H1 (cell line): ENCODE results near the gene MAPK8IP1. TPM values are rescaled to one million over a fixed set of nuclear protein-coding genes. Genes with fewer than 3 reads are reported as not detected.

Experiments used
- CTCF ChIA-PET: fragments of 300-600 bp; sonication (Branson Sonifier 250); formaldehyde crosslinking; loops from one replicate; lab custom pipeline; 2021; ENCODE audit not compliant: partially characterized antibody; lab: Charles Lee
- POLR2A ChIA-PET: fragments of 300-600 bp; sonication (Branson Sonifier 250); formaldehyde crosslinking; loops from one replicate; lab custom pipeline; 2021; ENCODE audit warnings: inconsistent platforms; ENCODE audit not compliant: partially characterized antibody; lab: Charles Lee
- DNase-seq, 2 experiments: peaks; one replicate each; pipeline versions ENCODE4 v3.0.0 to v3.0.0-alpha.2; 2010 to 2022; ENCODE audit warnings: low spot score in 2 of 2, low read depth in 1 of 2, mixed read lengths in 1 of 2
- FAIRE-seq: peaks from 2 replicates; lab custom pipeline; 2011; peaks lifted over from hg19 to GRCh38; lab: Jason Lieb, UNC
- H2AFZ ChIP-seq: 2 replicates; pipeline ENCODE4 v1.8.1; 2012; ENCODE audit warnings: low read length, inconsistent platforms
- H2AK5ac ChIP-seq: 2 replicates; pipeline ENCODE4 v1.6.1; 2013; ENCODE audit warnings: low read depth, low read length
- H2BK120ac ChIP-seq: replicated peaks from 2 replicates; pipeline ENCODE3; 2013; ENCODE audit warnings: low read depth, low read length, inconsistent platforms
- H2BK12ac ChIP-seq: 2 replicates; pipeline ENCODE4 v1.6.1; 2013; ENCODE audit warnings: low read depth, low read length
- H2BK15ac ChIP-seq: 2 replicates; pipeline ENCODE4 v1.6.1; 2013; ENCODE audit warnings: low read length
- H2BK20ac ChIP-seq: 2 replicates; pipeline ENCODE4 v1.6.1; 2013; ENCODE audit warnings: low read length
- H2BK5ac ChIP-seq: 2 replicates; pipeline ENCODE4 v1.6.1; 2013; ENCODE audit warnings: low read depth, low read length
- H3K14ac ChIP-seq: 2 replicates; pipeline ENCODE4 v1.6.1; 2013; ENCODE audit warnings: inconsistent platforms; ENCODE audit not compliant: insufficient read length
- H3K18ac ChIP-seq: 2 replicates; pipeline ENCODE4 v1.6.1; 2013; ENCODE audit warnings: low read length; ENCODE audit errors: extremely low read depth
- H3K23ac ChIP-seq: 2 replicates; pipeline ENCODE4 v1.6.1; 2013; ENCODE audit warnings: inconsistent platforms; ENCODE audit not compliant: insufficient read length
- H3K23me2 ChIP-seq: 2 replicates; pipeline ENCODE4 v1.6.1; 2013; ENCODE audit warnings: low read depth, low read length
- H3K27ac ChIP-seq: 2 replicates; pipeline ENCODE4 v1.6.1; 2011; ENCODE audit warnings: low read depth, low read length, inconsistent platforms
- H3K27me3 ChIP-seq, 4 experiments: replicated peaks in 1 of 4; 1 replicate in 1 of 4; 2 replicates in 3 of 4; pipeline versions ENCODE4 v1.6.1 to v1.8.1; 2011 to 2013; ENCODE audit warnings: low read length in 3 of 4, mild to moderate bottlenecking in 3 of 4, inconsistent platforms in 2 of 4, mixed read lengths in 2 of 4, moderate library complexity in 1 of 4; ENCODE audit not compliant: control insufficient read depth in 3 of 4, insufficient read depth in 3 of 4; ENCODE audit errors: extremely low read depth in 1 of 4
- H3K36me3 ChIP-seq, 4 experiments: 2 replicates each; pipeline versions ENCODE4 v1.6.1 to v1.8.1; 2011 to 2013; ENCODE audit warnings: mild to moderate bottlenecking in 4 of 4, low read length in 3 of 4, moderate library complexity in 2 of 4, control low read depth in 1 of 4, inconsistent platforms in 1 of 4; ENCODE audit not compliant: insufficient read depth in 4 of 4, control insufficient read depth in 2 of 4
- H3K4ac ChIP-seq: replicated peaks from 2 replicates; pipeline ENCODE3; 2013; ENCODE audit warnings: low read length, low read depth, mixed read lengths, inconsistent platforms; ENCODE audit not compliant: insufficient read length
- H3K4me1 ChIP-seq, 4 experiments: replicated peaks in 1 of 4; 1 replicate in 1 of 4; 2 replicates in 3 of 4; pipeline versions ENCODE4 v1.6.1 to v1.8.1; 2011 to 2013; ENCODE audit warnings: low read length in 3 of 4, inconsistent platforms in 2 of 4, mixed read lengths in 1 of 4; ENCODE audit not compliant: insufficient read depth in 4 of 4, control insufficient read depth in 3 of 4
- H3K4me2 ChIP-seq, 2 experiments: 2 replicates each; pipeline versions ENCODE4 v1.6.1 to v1.8.1; 2011 to 2013; ENCODE audit warnings: low read depth in 2 of 2, low read length in 2 of 2, control low read depth in 1 of 2, inconsistent platforms in 1 of 2, mild to moderate bottlenecking in 1 of 2; ENCODE audit not compliant: insufficient read depth in 1 of 2
- H3K4me3 ChIP-seq, 4 experiments: fragments of 200-600, 300-600 bp in 1 of 4; sonication (generic), shearing (Covaris generic), sonication (Bioruptor Twin) in 1 of 4; 2 replicates each; pipeline versions ENCODE4 v1.5.1 to v1.8.1; 2011 to 2016; ENCODE audit warnings: low read length in 4 of 4, low read depth in 3 of 4, control low read depth in 2 of 4, inconsistent platforms in 2 of 4, mild to moderate bottlenecking in 2 of 4, mixed read lengths in 1 of 4, moderate library complexity in 1 of 4; ENCODE audit not compliant: insufficient read depth in 2 of 4; ENCODE audit errors: extremely low read depth in 1 of 4
- H3K56ac ChIP-seq: replicated peaks from 2 replicates; pipeline ENCODE3; 2013; ENCODE audit warnings: low read depth, mild to moderate bottlenecking, mixed read lengths, low read length, inconsistent platforms; ENCODE audit not compliant: insufficient read length
- H3K79me1 ChIP-seq: 2 replicates; pipeline ENCODE4 v1.6.1; 2013; ENCODE audit warnings: low read depth, low read length, control low read depth
- H3K79me2 ChIP-seq, 2 experiments: 2 replicates each; pipeline versions ENCODE4 v1.6.1 to v1.8.1; 2012 to 2013; ENCODE audit warnings: low read length in 2 of 2, mild to moderate bottlenecking in 2 of 2, inconsistent platforms in 1 of 2; ENCODE audit not compliant: insufficient read depth in 2 of 2, control insufficient read depth in 1 of 2
- H3K9ac ChIP-seq, 4 experiments: replicated peaks in 1 of 4; 1 replicate in 1 of 4; 2 replicates in 3 of 4; pipeline versions ENCODE4 v1.6.1 to v1.8.1; 2011 to 2013; ENCODE audit warnings: low read depth in 3 of 4, low read length in 3 of 4, control low read depth in 2 of 4, mild to moderate bottlenecking in 2 of 4, moderate library complexity in 2 of 4, inconsistent platforms in 1 of 4; ENCODE audit errors: extremely low read depth in 1 of 4
- H3K9me3 ChIP-seq, 2 experiments: 2 replicates each; pipeline versions ENCODE4 v1.6.1 to v1.8.1; 2012 to 2013; ENCODE audit warnings: mild to moderate bottlenecking in 2 of 2, moderate library complexity in 2 of 2, control low read depth in 1 of 2, inconsistent platforms in 1 of 2, low read depth in 1 of 2, low read length in 1 of 2, mixed read lengths in 1 of 2; ENCODE audit not compliant: insufficient read depth in 2 of 2
- H4K20me1 ChIP-seq, 2 experiments: replicated peaks in 1 of 2; 2 replicates each; pipeline versions ENCODE3 to v1.8.1; 2011 to 2013; ENCODE audit warnings: inconsistent platforms in 2 of 2, low read length in 2 of 2, mild to moderate bottlenecking in 1 of 2; ENCODE audit not compliant: insufficient read depth in 2 of 2, control insufficient read depth in 1 of 2
- H4K5ac ChIP-seq: 2 replicates; pipeline ENCODE4 v1.6.1; 2013; ENCODE audit warnings: low read length, low read depth, mixed read lengths, inconsistent platforms; ENCODE audit not compliant: insufficient read length
- H4K8ac ChIP-seq: 2 replicates; pipeline ENCODE4 v1.8.0; 2013; ENCODE audit warnings: mild to moderate bottlenecking, moderate library complexity, low read length, inconsistent platforms; ENCODE audit not compliant: insufficient read depth; ENCODE audit errors: extremely low read depth
- H4K91ac ChIP-seq: replicated peaks from 2 replicates; pipeline ENCODE3; 2013; ENCODE audit warnings: low read length, mixed read lengths, inconsistent platforms; ENCODE audit not compliant: insufficient read length
- CHD1 ChIP-seq: IDR thresholded peaks from 2 replicates; pipeline ENCODE4 v1.6.1; 2012; ENCODE audit warnings: low read depth, low read length, improper control_type of control experiment
- HDAC2 ChIP-seq, 2 experiments: fragments of 300-600 bp in 1 of 2; sonication (generic) in 1 of 2; IDR thresholded peaks; 2 replicates each; pipeline ENCODE4 v1.6.1; 2011 to 2012; ENCODE audit warnings: low read depth in 2 of 2, low read length in 2 of 2, mild to moderate bottlenecking in 2 of 2, moderate library complexity in 2 of 2, borderline replicate concordance in 1 of 2, inconsistent platforms in 1 of 2
- PHF8 ChIP-seq: fragments of 200-600 bp; sonication (generic); conservative IDR thresholded peaks from 2 replicates; pipeline ENCODE4 v1.7.1; 2012; ENCODE audit warnings: low read depth, mild to moderate bottlenecking, inconsistent platforms, low read length, moderate library complexity
- SAP30 ChIP-seq: fragments of 300-600 bp; sonication (generic); IDR thresholded peaks from 2 replicates; pipeline ENCODE4 v1.7.1; 2012; ENCODE audit warnings: low read length, moderate library complexity, mild to moderate bottlenecking, inconsistent platforms; ENCODE audit not compliant: insufficient read depth, insufficient replicate concordance
- SIRT6 ChIP-seq: IDR thresholded peaks from one replicate; pipeline ENCODE4 v1.7.1; 2012; ENCODE audit warnings: low read length, inconsistent platforms
- SP2 ChIP-seq: IDR thresholded peaks from 2 replicates; pipeline ENCODE4 v1.6.1; 2012; ENCODE audit warnings: mild to moderate bottlenecking, low read length, inconsistent platforms
- SP4 ChIP-seq: IDR thresholded peaks from 2 replicates; pipeline ENCODE4 v1.6.1; 2012; ENCODE audit warnings: low read length, inconsistent platforms
- TAF1 ChIP-seq: IDR thresholded peaks from 2 replicates; pipeline ENCODE4 v1.6.1; 2011; ENCODE audit warnings: mild to moderate bottlenecking, low read depth, low read length
- TAF7 ChIP-seq: optimal IDR thresholded peaks from 2 replicates; pipeline ENCODE3; 2011; ENCODE audit warnings: low read depth, mild to moderate bottlenecking, inconsistent platforms, low read length, moderate library complexity, borderline replicate concordance
- WGBS, 2 experiments: shearing (Covaris generic) in 1 of 2; methylation state at CpG; one replicate each; pipeline versions ENCODE4 v1.1.6 to v1.1.7; 2013 to 2015; ENCODE audit warnings: low lambda C conversion rate in 2 of 2, mixed read lengths in 2 of 2, inconsistent platforms in 1 of 2, low coverage in 1 of 2, missing lambda C conversion rate in 1 of 2; ENCODE audit not compliant: insufficient replicate concordance in 2 of 2, insufficient coverage in 1 of 2, insufficient read length in 1 of 2; ENCODE audit errors: extremely low coverage in 1 of 2, missing lambda C conversion rate in 1 of 2; 5-methylcytosine and 5-hydroxymethylcytosine counted together
- polyA plus RNA-seq, 7 experiments: library from polyadenylated mRNA; depleted of rRNA in 3 of 7; stranded (reverse) in 5 of 7; unstranded in 2 of 7; fragments of >200 nt in 5 of 7; fragments of 200-250 nt in 2 of 7; gene quantifications; 1 replicate in 5 of 7; 2 replicates in 1 of 7; 4 replicates in 1 of 7; pipeline versions ENCODE4 v1.2.1 to v1.2.3, GENCODE V29; 2011 to 2013; ENCODE audit warnings: missing spikeins in 2 of 7, mixed read lengths in 2 of 7
- total RNA-seq: library from RNA; stranded (reverse); fragmentation: NEBNext Ultra II Directional; extraction: Animal tissue kit (Norgen Biotek cat#: 25700); gene quantifications from 2 replicates; pipeline ENCODE4 v1.2.1, GENCODE V29; 2021
- TF ChIP-seq, protein P1 (sequence below), 3 experiments: IDR thresholded peaks; 1 replicate in 2 of 3; 2 replicates in 1 of 3; pipeline versions ENCODE4 v1.5.1 to v1.6.1; 2011; ENCODE audit warnings: low read length in 3 of 3, mild to moderate bottlenecking in 3 of 3, inconsistent platforms in 2 of 3, low read depth in 1 of 3, moderate library complexity in 1 of 3; ENCODE audit not compliant: insufficient read depth in 1 of 3; ENCODE audit errors: control extremely low read depth in 1 of 3

The MAPK8IP1 gene
- total and polyA plus RNA-seq, 2 of the 8 experiments (the other 6 are each of a cell fraction or from before 2014, with no cell fraction given) = 32.4 to 40.1 TPM

DNA sequence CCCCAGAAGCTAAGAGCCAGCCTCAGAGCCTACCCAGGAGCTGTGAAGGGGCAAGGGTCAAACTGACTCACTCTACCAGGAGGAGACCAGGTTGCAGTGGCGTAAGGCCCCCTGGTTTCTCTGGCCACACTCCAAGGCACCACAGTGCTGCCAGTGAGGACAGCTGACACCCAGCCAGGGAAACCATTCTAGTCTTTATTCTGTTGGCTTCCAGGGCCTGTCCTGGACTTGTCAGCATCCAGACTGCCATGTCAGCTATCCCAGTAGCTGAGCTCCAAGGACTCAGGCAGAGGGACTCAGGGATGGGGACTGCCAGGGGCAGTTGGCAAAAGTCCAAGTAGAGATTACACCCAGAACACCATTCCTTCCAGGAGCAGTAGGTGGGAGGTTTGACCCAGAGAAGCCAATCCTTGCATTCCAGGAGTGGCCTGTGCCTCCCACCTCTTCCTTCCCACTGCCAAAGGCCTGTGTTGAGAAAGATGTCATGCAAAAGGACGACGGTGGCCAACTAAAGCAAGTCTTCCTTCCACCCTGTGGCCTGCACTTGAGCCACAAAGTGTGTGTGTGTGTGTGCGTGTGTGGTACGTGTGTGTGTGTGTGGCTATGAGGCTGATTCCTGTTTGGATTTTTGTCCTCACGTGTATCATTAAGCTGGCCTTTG lies 3.6 kb upstream of the MAPK8IP1 start:
- peaks cover 8% of the 10 kb centered on the region; the same call in 1 of the 2 replicates for H3K23me2 ChIP-seq
- no peak overlapping the region for H3K14ac ChIP-seq
- H2BK120ac ChIP-seq = no peak overlapping the region
- H2AK5ac ChIP-seq = no peak overlapping the region
- H4K20me1 ChIP-seq = peaks cover 0 to 5% of the 10 kb centered on the region in 2 experiments
- FAIRE-seq (no peak), DNase-seq (no peak)
- H4K91ac ChIP-seq = no peak overlapping the region
- H3K79me1 ChIP-seq = peaks cover 3% of the 10 kb centered on the region; the same call in 1 of the 2 replicates
- no peak overlapping the region for H2BK15ac ChIP-seq
- TF ChIP-seq SIRT6 (no peak), SP2 (no peak), TAF7 (no peak), CHD1 (no peak), TAF1 (no peak), PHF8 (no peak), HDAC2 (IDR thresholded peaks at IDR 0.05; ENCODE audit: borderline replicate concordance in 1 of 2, low read depth in 2 of 2, low read length in 2 of 2) (no peak), SP4 (no peak), SAP30 (no peak)
- TF ChIP-seq, protein P1, sequence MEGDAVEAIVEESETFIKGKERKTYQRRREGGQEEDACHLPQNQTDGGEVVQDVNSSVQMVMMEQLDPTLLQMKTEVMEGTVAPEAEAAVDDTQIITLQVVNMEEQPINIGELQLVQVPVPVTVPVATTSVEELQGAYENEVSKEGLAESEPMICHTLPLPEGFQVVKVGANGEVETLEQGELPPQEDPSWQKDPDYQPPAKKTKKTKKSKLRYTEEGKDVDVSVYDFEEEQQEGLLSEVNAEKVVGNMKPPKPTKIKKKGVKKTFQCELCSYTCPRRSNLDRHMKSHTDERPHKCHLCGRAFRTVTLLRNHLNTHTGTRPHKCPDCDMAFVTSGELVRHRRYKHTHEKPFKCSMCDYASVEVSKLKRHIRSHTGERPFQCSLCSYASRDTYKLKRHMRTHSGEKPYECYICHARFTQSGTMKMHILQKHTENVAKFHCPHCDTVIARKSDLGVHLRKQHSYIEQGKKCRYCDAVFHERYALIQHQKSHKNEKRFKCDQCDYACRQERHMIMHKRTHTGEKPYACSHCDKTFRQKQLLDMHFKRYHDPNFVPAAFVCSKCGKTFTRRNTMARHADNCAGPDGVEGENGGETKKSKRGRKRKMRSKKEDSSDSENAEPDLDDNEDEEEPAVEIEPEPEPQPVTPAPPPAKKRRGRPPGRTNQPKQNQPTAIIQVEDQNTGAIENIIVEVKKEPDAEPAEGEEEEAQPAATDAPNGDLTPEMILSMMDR (IDR thresholded peaks at IDR 0.05; ENCODE audit: control extremely low read depth in 1 of 3, insufficient read depth in 1 of 3, low read depth in 1 of 3, low read length in 3 of 3) = no peak
- no peak overlapping the region for H3K4me3 ChIP-seq
- H4K8ac ChIP-seq = no peak overlapping the region
- H3K27me3 ChIP-seq = no peaks in the 10 kb centered on the region; a peak in 2 of 7 replicates
- H3K4ac ChIP-seq = no peak overlapping the region
- H3K27ac ChIP-seq = no peak overlapping the region
- H3K9ac ChIP-seq = no peak overlapping the region
- H3K18ac ChIP-seq = no peak overlapping the region
- H3K4me2 ChIP-seq = no peak overlapping the region
- no peak overlapping the region for H2BK12ac ChIP-seq
- H3K36me3 ChIP-seq = no peaks in the 10 kb centered on the region; a peak in 2 of 8 replicates
- H3K4me1 ChIP-seq = peaks cover under 1 to 9% (median 5%) of the 10 kb centered on the region in 4 experiments; a peak in 6 of 7 replicates
- ChIA-PET CTCF (interaction anchor here (0.6 to 5.2 kb wide), 5 partner anchors 10 to 485 kb away, joined by 3 to 41 read pairs (median 4); no protein-coding TSS in a partner anchor), POLR2A (interaction anchor here (1.0 to 1.2 kb wide), 2 partner anchors 9 to 12 kb away, joined by 3 to 5 read pairs; no protein-coding TSS in a partner anchor)
- H2AFZ ChIP-seq = no peak overlapping the region
- 80% methylated on average over 6 of the region's 6 CpGs; no CpG with 5 or more reads in 1 of the 2 experiments for WGBS, 2 experiments
- no peak overlapping the region for H3K23ac ChIP-seq
- H4K5ac ChIP-seq = no peak overlapping the region
- no peak overlapping the region for H2BK5ac ChIP-seq
- no peak overlapping the region for H2BK20ac ChIP-seq
- no peaks in the 10 kb centered on the region for H3K9me3 ChIP-seq
- no peak overlapping the region for H3K56ac ChIP-seq
- H3K79me2 ChIP-seq = no peaks in the 10 kb centered on the region
